NCI-H1048 (cell line): ENCODE results near the gene SH3RF1.

ENCODE experiments used
- DNase-seq: peaks from one replicate; lab custom pipeline; 2025; lab: John Stamatoyannopoulos, UW

SH3RF1 gene

GRCh38 chr4:169102026-169102425 is 168.7 kb downstream of the SH3RF1 start:
- DNase-seq: no peak

GRCh38 chr4:169100670-169101101 is 170.1 kb downstream of the SH3RF1 start:
- DNase-seq: no peak

DNA sequence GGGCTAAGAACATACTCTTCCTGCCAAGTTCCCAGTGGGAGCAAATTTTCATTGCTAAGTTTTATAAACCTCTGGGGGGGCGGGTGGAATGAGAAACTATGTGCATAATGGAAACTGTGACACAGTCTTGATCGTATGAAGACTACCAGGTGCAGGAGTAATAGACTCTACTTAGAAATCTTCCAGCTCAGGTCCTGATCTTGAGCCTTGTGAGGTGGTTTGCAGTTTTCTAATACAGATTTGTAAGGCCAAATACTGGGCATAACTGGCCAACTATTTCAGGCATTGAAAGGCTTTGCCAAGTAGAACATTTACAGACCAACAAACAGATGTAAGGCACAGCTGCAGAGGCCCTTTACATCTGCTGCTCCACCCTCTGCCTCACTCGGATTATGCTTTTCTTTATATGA is 171.0 kb downstream of the SH3RF1 start:
- no peak for DNase-seq

GRCh38 chr4:169098969-169099690 is 171.6 kb downstream of the SH3RF1 start:
- DNase-seq: no peak

GRCh38 chr4:169098532-169098931 is 172.2 kb downstream of the SH3RF1 start:
- no peak for DNase-seq

DNA sequence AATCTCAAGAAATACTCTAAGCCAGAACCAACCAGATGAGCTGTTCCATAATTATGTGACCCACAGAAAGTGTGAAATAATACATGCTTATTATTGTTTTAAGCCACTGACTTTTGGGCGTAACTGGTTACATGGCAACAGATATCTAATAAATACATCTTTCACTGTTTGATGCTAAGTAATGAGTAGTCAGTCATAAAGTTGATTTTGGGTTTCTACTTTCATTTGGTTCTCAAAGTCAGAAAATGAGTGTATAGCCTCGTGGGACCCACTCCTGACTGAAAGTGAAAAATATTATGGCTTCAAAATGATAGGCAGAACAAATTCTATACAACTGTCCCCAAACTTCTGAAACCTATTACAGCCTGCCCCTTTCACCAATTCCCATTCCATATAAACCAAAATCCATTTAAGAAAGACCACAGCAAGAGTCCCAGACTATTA is 172.7 kb downstream of the SH3RF1 start:
- DNase-seq: no peak

- no peak for DNase-seq
These were observed 174.5 kb downstream of the SH3RF1 start for GRCh38 chr4:169096221-169096620.

GRCh38 chr4:169094656-169095231 is 176.0 kb downstream of the SH3RF1 start:
- no peak for DNase-seq

DNA sequence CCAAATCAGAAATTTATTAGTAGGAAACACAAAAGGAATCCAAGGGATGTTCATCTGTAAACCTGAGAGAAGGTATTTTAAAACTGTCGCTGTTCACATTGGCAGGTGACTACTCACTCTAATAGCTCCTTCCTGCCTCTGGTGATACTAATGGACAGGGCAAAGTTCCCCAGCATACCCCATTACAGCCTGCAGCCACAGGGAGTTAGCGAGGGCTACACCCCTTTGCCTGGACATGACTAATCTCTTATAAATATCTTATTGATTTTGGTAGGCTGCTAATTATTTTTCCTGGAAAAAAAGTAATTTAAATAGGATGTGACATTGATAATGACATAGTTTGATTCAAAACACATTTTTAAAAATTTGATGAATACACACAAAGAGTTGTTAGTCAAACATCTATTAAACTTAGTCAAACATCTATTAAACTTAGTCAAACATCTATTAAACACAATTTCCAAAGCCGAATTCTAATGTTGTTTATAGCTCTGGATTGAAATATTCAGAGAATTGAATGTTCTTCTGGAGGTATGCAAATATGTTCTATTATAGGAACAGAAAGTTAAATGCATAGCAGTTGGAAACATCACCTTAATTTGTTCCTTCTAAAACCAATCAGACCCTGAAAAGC is 177.8 kb downstream of the SH3RF1 start:
- DNase-seq: no peak

GRCh38 chr4:169090484-169091215 is 180.1 kb downstream of the SH3RF1 start:
- no peak for DNase-seq

GRCh38 chr4:169089004-169089403 is 181.8 kb downstream of the SH3RF1 start:
- peak; percentile 81 for DNase-seq

DNA sequence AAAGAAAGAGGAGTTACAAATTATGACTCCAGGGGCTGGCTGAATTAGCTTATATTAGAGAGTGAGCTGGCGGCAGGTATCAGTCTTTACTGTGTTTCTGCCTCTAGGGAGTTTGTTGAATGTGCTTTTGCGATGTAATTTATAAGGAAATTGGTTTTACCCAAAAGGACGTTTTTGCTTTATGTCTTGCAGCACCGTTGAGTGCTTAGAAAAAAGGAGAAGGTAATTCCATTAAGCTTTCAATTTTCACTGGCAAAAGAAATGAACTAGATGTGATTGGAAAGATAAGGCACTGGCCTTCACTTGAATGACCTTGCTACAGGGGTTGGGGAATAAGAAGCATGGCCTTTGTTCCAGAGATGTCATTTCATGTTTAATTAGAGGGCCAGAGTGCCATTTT is 185.8 kb downstream of the SH3RF1 start:
- DNase-seq: no peak

DNA sequence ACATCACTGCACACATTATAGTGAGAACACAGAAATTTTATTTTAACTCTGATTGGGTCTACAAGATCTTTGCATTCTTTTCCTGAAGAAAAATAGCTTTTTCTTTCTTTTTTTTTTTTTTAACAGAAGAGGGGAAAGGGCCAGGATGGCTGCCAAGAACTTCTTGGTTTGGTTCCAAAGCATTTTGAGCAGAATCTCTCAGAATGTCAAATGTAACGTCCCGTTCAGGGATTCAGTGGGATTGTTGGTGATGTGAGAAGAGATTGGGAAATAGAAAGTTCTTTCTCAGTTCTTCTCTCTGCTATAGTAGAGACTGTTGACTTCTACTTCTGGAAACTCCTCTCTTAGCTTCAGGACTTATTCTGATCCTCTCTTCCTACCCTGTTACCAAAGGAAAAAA is 189.8 kb downstream of the SH3RF1 start:
- no peak for DNase-seq

DNA sequence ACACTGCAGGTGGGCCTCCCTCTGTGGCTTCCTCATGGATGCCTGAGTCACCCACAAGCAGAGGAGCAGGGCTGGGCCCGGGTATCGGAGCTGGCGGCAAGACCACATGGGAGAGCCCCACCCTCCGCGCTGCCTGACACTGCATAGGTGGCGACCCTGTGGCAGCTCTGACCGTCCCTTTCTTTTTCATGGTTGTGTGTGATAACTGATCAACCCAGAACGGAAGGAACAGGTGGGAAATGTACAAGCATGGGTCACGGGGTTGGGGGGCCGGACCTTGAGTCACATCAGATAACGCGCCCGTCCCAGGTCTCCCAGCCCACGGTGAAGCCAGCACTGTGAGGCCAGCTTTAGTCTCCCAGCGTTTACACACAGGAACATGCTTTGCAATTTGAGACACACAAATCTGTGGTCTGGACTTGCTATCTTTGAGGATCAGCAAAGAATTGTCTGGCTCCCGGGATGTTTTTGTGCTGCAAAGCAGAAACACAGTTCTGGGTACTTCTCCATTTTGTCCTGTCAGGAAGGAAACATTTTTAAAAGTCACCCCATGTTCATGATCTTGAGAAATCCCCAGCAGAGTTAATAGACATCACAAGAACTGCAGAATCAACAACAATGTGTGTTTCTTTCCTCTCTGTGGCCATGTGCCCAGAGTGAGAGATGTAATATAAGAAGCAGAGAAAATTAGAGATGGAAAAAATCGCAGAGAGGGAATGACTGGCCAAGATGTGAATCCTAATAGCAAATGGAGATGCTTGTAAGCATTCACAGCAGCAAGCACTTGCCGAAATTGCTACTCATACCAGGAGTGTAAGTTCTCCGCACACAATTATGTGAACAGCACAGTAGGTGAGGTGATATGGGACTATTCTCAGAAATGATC is 190.6 kb downstream of the SH3RF1 start:
- DNase-seq: no peak

DNA sequence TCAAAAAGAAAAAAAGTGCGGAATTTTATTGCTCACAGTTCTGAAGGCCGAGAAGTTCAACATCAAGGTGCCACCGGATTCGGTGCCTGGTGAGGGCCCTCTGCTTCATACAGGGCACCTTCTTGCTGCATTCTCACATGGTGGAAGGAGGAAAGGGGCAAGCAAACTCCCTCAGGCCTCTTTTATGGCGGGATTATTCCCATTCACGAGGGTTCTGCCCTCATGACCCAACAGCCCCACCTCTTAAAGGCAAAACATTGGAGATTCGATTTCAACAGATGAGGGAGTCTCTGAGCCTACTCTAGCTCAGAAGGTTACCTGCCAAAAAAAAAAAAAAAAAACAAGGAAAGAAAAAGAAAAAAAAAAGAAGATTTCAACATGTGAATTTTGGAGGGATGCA is 196.6 kb downstream of the SH3RF1 start:
- DNase-seq: no peak

GRCh38 chr4:169071747-169072146 is 199.0 kb downstream of the SH3RF1 start:
- no peak for DNase-seq

DNA sequence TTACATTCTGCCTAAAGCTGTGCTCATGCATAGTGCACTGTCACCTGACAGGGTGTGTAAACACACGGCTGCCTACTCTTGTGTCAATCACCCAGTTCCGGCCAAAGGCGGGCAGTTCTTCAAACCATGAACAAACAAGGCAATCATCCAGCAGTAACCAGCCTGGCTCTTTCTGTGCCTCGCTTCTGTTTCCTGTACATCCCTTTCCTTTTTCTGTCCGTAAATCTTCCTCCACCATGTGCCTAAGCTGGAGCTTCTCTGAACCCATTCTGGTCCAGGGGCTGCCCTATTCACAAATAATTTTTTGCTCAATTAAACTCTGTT is 199.9 kb downstream of the SH3RF1 start:
- DNase-seq: peak; percentile 10

GRCh38 chr4:169070071-169070894 is 200.5 kb downstream of the SH3RF1 start:
- DNase-seq: peak; percentile 94

DNA sequence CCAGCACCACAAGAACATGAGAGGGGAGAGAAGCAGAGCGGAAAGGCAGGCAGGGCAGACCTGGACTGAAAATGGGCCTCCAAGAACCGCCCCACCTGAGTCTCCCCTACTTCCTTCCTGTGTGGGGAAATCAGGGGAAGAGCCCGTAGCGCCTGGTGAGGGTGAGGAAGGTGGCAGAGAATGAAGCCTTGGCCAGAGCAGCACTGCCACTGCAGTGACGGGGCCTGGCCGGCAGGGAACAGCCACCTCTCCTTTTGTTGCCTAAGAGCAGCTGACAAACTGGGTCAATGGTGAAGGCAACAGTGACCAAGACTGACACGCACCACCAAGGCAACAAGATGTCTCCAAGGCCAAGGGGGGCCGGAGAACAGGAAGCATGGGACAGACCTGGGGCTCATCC is 202.3 kb downstream of the SH3RF1 start:
- no peak for DNase-seq

DNA sequence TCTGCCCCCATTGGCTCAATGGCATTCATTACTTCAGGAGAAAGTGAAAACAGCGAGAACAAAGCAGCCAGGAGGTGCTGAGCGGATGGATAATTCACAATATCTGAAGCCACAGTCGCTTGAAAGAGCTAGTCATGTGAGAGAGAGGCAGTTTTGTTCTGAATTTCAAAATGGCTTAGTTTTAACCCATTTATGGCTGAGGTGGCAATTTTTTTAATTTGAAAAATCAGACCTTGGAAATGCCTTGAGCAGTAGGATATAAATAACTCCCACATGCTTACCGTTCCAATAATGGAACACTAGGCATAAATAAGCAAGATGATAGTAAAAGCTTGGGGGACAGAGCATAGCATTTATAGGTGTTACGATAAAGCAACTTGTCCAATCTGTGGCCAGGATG is 203.8 kb downstream of the SH3RF1 start:
- no peak for DNase-seq

DNA sequence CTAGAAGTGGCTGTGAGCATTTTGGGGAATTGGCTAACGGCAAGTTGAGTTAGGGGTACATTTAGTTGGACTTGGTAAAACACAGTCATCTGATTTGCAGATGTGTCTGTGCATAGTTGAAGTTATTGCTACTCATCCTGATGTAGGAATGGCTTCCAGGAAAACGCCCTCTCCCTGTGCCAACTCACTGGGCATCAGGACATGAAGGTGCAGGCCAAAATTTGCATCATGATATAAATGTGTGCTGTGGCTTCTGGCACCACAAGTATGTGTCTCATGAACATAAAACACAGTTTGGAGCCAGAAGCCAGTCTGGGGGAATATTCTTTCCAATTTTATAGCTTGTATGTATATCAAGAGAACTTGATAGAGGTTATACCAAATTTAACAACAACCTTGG is 206.5 kb downstream of the SH3RF1 start:
- no peak for DNase-seq
